ENCODE measurements around the gene RTP3. TPM values are rescaled to one million over a fixed set of nuclear protein-coding genes. Genes with fewer than 3 reads are reported as not detected.

The RTP3 gene
- total RNA-seq, 1 donor, result not detected

DNA sequence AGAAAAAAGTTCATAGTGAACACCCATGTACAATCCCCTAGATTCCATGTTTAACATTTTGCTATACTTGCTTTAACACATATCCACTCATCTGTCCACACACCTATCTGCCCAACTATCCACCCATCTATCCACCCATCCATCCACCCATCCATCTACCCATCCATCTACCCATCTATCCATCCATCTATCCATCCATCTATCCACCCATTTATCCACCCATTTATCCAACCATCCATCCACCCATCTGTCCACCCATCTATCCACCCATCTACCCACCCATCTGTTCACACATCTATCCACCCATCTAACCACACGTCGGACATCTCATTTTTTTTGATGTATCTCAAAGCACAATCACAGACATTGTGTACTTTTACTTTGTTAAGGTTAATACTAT is 25.8 kb downstream of the RTP3 start:
- no peak overlapping the region for H3K4me3 ChIP-seq (ENCODE audit: low read depth, low read length)
- TF ChIP-seq, protein P1, sequence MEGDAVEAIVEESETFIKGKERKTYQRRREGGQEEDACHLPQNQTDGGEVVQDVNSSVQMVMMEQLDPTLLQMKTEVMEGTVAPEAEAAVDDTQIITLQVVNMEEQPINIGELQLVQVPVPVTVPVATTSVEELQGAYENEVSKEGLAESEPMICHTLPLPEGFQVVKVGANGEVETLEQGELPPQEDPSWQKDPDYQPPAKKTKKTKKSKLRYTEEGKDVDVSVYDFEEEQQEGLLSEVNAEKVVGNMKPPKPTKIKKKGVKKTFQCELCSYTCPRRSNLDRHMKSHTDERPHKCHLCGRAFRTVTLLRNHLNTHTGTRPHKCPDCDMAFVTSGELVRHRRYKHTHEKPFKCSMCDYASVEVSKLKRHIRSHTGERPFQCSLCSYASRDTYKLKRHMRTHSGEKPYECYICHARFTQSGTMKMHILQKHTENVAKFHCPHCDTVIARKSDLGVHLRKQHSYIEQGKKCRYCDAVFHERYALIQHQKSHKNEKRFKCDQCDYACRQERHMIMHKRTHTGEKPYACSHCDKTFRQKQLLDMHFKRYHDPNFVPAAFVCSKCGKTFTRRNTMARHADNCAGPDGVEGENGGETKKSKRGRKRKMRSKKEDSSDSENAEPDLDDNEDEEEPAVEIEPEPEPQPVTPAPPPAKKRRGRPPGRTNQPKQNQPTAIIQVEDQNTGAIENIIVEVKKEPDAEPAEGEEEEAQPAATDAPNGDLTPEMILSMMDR (IDR thresholded peaks at IDR 0.05; ENCODE audit: insufficient read depth, low read length), result no peak
- DNase-seq (ENCODE audit: low read depth), result no peak

DNA sequence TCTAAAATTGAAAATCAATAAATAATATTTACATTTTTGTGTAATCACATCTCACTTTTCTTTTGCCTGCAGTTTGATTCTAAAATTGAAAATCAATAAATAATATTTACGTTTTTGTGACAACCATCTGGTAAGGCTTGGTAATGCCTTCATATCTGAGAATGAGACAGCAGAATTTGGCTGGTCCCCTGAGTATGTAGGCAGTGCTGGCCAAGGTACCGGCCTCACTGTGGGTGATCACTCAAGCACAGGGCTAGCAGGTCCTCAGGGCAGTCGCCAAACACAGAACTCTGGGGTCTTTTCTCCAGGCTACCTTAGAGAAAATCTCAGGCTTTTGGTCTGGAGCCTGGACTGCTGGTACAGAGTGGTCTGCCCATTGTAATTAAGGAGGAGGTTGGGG is 26.2 kb downstream of the RTP3 start:
- H3K4me3 ChIP-seq (ENCODE audit: low read depth, low read length), result no peak overlapping the region
- DNase-seq (ENCODE audit: low read depth), result no peak
- TF ChIP-seq, protein P1 (IDR thresholded peaks at IDR 0.05; ENCODE audit: insufficient read depth, low read length), result no peak

DNA sequence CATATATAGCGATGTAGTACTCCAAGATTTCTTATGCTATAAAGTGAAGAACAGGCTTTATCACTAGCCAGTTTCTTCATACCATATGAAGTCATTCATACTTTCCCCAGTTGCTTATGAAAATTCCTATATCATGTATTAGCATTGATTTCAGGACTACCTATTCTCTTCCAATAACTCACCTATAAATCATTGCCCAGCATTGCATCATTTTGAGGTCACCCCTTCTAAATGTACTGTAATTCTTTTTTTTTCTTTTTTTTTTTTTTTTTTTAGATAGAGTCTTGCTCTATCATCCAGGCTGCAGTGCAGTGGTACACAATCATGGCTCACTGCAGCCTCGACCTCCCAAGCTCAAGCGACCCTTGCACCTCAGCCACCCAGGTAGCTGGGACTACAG is 27.1 kb downstream of the RTP3 start:
- TF ChIP-seq, protein P1 (IDR thresholded peaks at IDR 0.05; ENCODE audit: insufficient read depth, low read length), result no peak

DNA sequence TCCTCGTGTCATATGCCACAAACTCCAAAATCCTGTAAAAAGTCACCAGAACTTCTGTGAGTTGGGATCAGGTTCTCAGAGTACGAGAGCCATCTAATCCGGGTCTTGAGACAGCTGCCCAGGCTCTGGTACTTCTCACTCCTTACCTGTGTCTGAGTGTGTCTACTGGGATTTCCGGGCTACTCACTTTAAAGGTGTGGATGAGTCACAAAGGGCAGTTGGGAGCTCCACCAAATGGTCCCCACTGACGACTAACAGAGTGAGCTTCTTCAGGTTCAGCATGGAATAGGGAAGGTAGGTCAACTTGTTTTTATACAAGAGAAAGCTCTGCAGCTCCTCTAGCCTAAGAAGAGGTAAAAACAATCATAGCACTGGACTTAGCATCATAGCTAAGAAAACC is 29.5 kb downstream of the RTP3 start:
- no peak for DNase-seq (ENCODE audit: low read depth)
- TF ChIP-seq, protein P1 (IDR thresholded peaks at IDR 0.05; ENCODE audit: insufficient read depth, low read length), result no peak
- no peak overlapping the region for H3K4me3 ChIP-seq (ENCODE audit: low read depth, low read length)

More for the DNA sequence above, 27.1 kb downstream of the RTP3 start:
- no peak overlapping the region for H3K4me3 ChIP-seq (ENCODE audit: low read depth, low read length)
- no peak for DNase-seq (ENCODE audit: low read depth)

DNA sequence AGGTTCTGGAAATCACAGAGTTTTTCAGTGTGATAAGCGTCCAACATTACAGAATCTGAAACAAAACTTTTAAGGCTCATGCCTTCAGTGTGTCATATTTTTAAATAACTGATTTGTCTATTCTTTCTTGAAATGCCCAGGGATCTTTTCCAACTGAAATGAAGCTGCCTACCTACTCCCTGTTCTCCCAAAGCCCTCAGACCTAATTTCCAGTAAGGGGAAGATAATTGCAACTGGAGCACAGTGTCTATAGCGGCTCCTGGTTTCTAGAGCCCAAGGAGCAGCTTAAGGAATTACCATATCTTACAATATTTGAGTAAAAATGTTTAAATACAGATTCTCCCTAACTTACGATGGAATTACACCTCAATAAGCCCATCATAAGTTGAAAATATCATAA is 35.3 kb downstream of the RTP3 start:
- H3K4me3 ChIP-seq (ENCODE audit: low read depth, low read length), result no peak overlapping the region
- TF ChIP-seq, protein P1 (IDR thresholded peaks at IDR 0.05; ENCODE audit: insufficient read depth, low read length), result no peak
- DNase-seq (ENCODE audit: low read depth), result no peak

DNA sequence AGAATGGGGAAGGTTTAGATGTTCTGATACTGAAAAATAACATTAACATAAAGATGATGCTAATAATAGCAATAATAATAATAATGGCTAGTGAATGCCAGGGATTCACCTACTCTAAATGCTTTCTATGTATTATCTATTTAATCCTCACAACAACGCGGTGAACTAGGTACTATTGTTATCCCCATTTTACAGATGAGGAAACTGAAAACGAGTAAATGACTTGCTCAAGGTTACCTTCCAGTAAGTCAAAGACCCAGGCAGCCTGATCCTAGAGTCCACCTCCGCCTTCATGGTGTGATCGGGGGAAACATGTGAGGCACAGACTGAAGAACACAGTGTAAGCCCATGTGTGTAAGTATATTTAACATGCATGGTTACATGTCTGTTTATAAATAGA is 38.0 kb downstream of the RTP3 start:
- H3K4me3 ChIP-seq (ENCODE audit: low read depth, low read length), result no peak overlapping the region
- TF ChIP-seq, protein P1 (IDR thresholded peaks at IDR 0.05; ENCODE audit: insufficient read depth, low read length), result no peak
- DNase-seq (ENCODE audit: low read depth), result no peak

DNA sequence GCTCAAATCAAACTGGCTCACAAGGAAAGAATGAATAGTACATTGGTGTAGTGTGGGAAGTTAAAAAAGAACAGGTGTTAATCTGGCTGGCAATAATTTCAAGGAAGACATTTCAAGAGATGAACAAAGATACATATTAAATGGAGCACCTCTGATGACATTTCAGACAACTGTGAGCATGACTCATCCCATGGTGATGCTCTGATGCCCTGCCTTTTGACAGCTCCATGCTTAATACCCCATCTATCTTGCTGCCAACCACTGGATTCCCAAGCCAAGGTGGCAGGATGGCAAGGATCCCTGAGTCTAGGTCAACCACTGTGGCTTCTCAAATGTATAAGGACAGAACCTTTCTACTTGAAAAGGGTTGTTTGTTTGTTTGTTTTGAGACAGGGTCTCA is 39.0 kb downstream of the RTP3 start:
- TF ChIP-seq, protein P1 (IDR thresholded peaks at IDR 0.05; ENCODE audit: insufficient read depth, low read length), result no peak
- no peak overlapping the region for H3K4me3 ChIP-seq (ENCODE audit: low read depth, low read length)
- DNase-seq (ENCODE audit: low read depth), result no peak

Measured in fibroblast of the aortic adventitia (primary cell).